NCI-H146 treated with DMSO at 0.1 percent for 48 hours (cell line): ENCODE results near the gene PTPRA.
"Not testable (repeated sequence)": the region's sequence is repeated elsewhere in the genome, so short reads cannot be mapped to it uniquely, and the experiment has no call there.

Experiments
- DNase-seq: peaks from one replicate; lab custom pipeline; 2025; ENCODE audit not compliant: unreplicated experiment; lab: John Stamatoyannopoulos, UW

Gene PTPRA, protein sequence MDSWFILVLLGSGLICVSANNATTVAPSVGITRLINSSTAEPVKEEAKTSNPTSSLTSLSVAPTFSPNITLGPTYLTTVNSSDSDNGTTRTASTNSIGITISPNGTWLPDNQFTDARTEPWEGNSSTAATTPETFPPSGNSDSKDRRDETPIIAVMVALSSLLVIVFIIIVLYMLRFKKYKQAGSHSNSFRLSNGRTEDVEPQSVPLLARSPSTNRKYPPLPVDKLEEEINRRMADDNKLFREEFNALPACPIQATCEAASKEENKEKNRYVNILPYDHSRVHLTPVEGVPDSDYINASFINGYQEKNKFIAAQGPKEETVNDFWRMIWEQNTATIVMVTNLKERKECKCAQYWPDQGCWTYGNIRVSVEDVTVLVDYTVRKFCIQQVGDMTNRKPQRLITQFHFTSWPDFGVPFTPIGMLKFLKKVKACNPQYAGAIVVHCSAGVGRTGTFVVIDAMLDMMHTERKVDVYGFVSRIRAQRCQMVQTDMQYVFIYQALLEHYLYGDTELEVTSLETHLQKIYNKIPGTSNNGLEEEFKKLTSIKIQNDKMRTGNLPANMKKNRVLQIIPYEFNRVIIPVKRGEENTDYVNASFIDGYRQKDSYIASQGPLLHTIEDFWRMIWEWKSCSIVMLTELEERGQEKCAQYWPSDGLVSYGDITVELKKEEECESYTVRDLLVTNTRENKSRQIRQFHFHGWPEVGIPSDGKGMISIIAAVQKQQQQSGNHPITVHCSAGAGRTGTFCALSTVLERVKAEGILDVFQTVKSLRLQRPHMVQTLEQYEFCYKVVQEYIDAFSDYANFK

DNA sequence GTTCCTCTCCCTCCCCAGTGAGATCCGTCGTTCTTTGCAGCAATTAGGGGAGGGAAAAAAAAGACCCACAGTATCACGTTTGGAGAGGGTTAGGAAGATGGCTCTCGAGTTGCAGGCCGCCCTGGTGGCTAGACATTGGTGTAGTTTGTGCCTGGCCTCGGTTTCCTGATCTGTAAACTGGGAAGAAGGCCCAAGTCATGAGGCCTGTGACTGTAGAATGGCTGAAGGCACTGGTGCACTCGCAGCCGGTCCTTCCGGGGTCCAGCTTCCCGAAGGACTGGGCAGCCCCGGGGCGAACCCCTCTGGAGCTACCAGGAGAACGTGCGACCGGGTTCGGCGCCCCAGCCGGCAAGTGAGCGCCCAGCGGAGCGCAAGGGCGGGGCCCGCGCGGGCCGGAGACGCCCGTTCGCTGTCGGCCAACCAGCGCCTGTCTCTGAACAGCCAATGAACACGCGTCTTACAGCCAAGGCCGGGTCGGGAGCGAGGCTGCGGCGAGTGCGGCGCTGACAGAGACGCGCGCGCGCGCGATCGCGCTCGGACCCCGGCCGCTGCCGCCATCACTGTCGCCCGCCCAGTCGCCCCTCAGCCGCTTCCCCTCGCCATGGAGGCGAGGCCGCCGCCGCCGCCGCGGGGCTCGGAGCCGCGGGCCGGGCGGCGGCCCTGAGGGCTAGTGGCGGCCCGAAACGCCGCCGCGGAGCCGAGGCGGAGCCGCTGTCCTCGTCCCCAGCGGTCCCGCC lies at the start of gene PTPRA:
TSS of gene PTPRA (plus strand) at position 472 of the 737 bp plus-strand sequence. CDS start 90,797 bp downstream, outside the sequence.
- peak; percentile 80 for DNase-seq

DNA sequence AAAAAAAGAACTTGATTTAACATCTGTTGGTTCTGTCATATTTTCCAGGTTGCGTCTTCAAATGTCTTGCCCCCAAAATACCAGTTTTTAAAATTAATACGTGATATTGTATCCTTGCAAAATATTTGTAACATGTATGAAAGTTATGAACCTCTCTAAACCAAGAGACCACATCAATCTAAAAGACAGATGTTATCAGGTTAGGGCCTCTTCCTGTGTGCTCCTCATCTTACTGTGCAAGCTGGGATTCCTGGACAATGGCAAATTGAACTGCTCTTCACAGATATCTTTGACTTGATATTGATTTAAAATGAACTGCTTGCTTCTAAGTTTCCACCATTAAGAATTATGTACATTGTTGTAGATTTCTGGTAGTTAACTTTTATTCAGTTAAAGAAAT lies 47.5 kb upstream of the PTPRA start:
- no peak for DNase-seq

DNA sequence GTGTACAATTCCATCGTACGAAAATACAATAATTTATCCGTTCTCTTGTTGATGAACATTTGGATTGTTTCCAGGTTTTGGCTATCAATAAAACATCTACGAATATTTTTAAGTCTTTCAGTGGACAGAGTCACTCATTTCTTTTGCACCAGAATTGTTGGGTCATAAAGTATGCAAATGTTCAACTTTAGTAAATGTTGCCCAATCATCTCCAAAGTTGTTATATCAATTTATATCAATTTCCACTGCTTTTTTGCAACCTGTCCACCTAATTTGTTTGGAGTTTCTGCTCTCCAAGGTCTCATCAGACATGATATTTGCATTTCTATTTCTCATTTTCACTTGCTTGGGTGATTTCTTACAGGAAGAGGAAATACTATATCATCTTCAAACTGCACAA lies 46.6 kb upstream of the PTPRA start:
- no peak for DNase-seq

DNA sequence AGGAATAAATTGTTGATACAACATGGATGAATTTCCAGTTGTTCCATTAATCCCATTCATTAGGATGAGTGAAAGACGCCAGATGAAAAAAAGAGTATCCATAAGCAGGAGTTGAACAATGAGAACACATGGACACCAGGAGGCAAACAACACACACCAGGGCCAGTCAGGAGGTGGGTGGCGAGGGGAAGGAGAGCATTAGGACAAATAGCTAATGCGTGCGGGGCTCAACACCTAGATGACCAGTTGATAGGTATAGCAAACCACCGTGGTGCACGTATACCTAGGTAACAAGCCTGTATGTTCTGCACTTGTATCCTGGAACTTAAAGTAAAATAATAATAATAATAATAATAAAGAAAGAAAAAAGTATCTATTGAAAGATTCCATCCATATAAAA lies 43.9 kb upstream of the PTPRA start:
- no peak for DNase-seq

DNA sequence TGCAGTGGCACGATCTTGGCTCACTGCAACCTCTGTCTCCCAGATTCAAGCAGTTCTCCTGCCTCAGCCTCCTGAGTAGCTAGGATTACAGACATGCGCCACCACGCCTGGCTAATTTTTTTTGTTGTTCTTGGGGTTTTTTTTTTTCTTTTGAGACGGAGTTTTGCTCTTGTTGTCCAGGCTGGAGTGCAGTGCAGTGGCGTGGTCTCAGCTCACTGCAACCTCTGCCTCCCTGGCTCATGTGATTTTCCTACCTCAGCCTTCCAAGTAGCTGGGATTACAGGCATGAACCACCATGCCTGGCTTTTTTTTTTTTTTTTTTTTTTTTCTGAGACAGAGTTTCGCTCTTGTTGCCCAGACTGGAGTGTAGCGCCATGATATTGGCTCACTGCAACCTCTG lies 42.1 kb upstream of the PTPRA start:
- not testable (repeated sequence) for DNase-seq

DNA sequence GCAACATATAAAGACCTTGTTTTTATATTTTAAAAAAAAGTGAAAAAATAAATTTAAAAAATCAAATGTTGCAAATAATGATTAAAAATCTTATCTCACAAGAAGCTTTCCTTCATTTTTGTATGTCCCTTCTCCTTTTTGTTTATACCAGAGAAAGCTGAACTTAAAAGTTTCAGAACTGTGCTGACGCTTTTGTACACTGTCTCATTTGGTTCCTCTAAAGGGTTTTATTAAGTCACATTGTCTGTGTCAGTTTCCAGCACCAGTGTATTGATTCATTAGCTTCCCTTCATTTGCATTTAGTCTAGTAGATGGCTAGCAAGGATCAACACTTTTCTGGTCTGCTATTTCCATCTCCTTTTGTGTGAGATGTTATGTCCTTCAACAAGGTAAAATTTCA lies 39.5 kb upstream of the PTPRA start:
- no peak for DNase-seq

DNA sequence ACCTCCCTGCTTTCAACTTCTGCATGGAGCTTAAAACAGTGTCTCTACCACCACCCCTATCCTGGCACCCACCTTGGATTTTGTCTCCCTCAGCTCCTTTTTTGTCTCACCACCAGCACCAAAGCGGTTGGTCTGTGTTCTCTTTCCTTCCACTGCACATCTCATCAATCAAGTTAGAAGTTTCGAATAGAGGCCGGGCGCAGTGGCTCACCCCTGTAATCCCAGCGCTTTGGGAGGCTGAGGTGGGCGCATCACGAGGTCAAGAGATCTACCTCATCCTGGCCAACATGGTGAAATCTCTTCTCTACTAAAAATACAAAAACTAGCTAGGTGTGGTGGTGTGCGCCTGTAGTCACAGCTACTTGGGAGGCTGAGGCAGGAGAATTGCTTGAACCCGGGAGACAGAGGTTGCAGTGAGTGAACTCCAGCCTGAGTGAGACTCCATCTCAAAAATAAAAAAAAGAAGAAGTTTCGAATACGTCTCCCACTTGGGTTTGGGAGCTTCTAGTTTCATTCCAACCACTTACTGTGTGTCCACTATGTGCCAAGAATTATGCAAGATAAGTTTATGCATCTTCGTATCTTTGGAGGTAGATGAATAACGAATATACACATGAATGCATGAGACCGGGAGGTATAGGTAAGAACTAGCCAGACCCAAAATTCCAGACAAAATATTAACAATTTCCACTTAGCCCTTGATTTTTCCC lies 38.7 kb upstream of the PTPRA start:
- DNase-seq: no peak

DNA sequence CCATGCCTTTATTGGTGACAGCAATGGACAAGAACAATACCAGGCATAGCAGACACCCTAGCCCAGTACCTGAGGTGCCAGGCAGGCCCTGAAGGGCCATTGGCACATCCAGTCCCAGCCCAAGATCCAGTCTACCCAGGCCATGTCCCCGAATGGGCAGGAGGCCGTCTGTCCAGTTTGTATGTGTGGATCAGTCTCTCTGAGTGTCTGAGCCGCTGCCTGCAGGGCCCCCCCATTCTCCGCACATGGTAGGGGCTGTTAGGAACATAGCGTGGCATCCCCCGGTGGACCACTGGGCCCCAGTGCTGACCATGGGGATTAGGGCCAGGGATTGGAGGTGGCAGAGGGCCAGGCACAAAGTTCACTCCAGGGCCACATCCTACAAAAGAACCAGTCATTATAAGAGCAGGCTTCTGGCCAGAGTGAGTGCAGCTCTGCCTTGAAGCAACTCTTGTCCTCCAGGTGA lies 37.9 kb upstream of the PTPRA start:
- DNase-seq: no peak

DNA sequence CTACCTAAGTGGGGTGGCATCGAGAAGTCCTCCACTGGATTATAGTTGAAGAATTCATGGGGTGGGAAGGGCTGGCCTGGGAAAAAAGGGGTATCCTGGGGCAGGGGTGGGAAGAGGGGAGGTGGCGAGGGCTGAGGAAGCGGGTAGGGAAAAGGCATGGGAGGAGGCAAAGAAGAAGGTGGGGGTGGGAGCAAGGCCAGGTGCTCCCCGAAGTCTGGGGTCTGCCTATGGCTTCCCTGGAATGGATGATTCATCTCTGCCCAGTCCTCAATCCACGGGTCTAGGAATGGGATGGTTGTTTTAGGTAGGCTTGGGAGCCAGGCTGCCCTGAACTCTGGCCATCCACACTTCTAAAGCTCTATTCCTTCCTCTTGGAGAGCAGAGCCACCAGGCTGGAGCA lies 37.2 kb upstream of the PTPRA start:
- no peak for DNase-seq

DNA sequence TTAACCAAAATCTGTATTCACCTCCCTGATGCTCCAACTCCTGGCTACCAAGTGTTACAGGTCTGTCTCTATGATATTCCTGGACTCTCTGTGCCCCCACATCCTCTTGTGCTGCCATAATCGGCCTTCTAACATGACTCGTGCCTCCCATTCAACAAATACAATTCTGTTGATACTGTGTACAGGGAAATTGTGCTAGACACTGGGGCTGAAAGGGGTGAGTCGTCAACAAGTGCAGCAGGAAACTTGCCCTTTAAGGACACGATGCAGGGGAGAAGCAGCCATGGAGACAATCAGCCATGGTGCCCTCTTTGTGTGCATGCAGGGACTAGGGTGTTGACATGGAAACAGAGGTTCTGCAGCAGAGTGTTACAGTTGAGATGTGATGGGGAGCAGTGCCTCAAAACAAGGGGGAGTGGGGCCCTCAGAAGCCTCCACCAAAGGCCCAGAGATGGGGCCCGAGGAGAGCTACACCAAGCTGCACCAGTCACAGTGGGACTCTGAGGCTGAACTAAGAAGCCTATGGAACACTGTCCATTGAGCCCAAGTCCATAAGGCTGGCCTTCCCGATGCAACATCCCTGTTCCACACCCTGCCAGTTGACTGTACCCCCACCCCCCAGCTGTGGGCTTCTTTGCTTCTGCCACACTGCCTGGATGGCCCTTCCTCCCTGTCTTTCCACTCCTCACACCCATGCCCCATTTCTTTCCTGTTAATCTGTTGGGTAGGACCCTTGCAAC lies 35.9 kb upstream of the PTPRA start:
- DNase-seq: no peak

DNA sequence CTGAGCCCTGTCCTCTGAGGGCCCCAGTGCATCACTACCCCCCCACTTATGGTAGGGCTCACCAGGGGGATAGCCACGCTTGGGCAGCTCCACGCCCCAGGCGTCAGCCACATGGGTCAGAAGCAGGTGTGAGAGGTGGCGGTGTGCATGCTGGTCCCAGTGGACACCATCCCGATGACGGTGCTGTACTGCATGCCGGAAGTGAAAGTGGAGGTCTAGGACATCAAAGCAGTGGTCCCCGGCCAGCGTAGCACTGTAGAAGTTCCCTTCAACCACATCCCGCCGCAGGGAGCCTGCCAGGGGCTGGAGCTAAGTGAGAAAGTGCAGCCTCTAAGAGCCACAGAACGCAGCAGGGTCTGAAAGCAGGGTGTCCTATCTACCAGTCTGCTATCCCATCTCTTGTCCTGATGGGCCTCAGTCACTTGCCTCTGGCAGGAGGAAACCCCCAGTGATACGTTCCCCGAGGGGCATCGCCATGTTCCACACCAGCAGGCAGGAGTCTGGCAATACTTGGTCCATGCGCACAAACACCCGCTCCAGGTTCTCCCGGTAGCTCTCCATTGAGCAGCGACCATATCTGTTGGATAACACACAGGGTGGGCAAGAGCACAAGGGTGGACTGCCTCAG lies 35.0 kb upstream of the PTPRA start:
- DNase-seq: no peak

DNA sequence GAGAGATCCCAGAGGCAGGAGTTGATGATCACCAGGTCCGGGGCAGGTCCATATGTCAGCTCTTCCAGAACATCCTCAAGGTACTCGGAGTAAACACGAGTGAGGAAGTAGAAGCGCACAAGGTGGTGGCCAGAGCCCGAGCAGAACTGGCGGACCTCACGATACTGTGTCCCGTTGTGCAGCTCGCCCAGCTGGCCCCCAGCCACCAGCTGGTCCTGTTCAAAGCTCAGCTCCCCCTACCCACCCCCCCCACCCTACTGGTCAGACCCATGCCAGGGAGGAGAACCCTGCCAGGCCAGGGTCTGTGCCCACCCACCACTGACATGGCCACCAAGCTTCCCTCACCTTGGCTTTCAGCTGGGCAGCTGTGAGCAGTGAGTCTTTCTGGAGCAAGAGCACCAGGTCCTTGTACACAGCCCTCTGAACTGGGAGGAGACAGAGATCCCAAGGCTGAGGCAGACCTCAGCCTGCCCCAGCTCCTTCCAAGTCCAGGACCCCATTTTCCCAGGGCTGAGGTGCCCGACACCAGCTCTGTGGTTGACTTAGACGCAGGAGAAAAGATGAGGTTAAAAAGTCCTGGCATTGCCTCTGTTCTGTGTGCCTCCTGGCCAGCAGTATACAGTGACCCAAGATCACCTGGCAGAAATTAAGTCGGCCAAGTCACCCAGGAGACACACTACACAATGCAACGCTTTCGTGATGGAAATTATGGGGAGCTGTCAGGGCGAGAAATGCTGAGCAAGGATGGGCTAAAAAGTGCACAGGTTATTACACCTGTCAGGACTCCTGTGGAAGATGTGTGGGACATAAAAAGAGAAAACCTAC lies 34.2 kb upstream of the PTPRA start:
- DNase-seq: no peak

DNA sequence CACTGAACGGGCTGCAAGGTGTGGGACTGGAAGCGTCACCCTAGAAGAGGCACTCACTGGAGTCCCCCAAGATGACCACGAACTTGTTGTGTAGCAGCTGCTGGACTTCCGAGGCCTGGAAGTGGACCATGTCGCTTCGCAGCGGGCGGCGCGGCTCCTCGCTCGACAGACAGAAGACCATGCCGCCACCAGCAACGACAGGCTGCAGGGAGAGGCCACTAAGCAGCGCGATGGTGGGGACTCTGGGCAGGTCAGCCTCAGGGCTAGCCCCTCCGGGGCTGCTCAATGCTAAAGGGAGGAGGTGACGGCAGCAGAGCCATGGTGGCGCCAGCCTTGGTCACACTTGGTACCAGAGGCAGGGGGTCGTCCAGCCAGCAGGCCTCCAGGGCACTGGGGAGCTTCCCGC lies 33.5 kb upstream of the PTPRA start:
- DNase-seq: no peak

DNA sequence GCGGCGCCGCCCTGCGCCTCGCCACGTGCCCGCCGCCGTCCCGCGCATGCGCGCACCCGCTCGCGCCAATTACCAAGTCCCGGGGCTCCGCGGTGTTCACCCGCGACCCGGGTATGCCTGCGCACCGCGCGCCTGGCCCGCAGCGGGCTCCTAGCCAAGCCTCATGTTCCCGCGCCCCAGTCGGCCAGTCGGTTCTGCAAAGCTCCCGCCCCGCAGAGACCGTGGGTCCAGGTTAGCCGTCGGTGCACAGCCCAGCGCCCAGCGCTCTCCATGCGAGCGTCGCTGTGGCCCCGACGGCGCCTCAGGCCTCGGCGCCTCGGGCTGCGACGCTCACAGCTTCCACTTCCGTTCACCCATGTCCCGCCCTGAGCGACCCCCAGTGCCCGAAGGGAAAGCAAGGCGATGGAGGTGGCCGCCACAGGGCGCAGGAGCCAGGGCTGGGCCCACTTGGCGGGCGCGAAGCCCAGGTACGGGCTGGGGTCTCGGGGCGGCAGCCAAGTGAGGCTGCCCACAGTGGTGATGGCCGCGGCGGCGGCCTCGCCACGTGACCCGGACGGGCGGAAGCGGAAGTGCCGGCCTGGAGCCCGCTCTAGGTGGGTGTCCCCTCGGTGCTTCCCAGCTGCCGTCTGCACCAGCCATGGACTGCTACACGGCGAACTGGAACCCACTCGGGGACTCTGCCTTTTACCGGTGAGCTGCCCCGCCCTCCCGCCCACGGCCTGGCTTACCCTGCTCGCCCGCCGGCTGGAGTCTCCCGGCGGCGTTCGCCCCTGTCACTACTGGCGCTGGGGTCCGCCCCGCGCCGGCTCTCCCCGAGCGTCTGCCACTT lies 32.9 kb upstream of the PTPRA start, which contains the start of the genes PCED1A and VPS16:
TSS of gene PCED1A (minus strand) at position 518 of the 829 bp plus-strand sequence. CDS start 743 bp downstream, outside the sequence.
TSS of gene VPS16 (plus strand) at position 608 of the 829 bp plus-strand sequence. CDS start at position 638, 30 bp downstream.
- DNase-seq: peak; percentile 59

DNA sequence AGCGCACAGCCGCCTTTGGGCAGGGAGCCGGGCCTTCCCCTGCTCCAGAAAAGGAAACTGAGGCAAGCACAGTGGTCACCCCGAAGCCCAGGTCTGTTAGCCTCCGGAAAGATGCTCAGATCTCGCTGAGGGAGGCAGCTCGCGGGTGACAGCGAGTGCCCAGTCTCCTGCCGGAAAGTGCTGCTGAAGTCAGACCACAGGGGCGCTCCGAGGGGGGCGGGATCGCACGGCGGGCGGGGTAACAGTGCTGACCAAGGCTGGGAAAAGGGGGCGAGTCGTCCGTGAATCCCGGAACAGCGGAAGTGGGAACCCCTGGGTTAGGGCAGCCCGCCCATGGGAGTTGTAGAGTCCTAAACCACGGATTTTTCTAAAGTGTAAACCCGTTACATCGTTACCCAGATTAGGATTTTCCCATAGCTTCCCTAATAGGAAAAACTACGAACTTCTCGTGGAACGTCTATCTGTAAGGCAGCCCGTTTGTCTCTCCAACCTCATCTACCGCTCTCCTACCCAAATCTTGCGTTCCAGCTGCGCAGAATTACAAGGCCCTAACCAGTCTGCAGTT lies 32.2 kb upstream of the PTPRA start:
- no peak for DNase-seq

DNA sequence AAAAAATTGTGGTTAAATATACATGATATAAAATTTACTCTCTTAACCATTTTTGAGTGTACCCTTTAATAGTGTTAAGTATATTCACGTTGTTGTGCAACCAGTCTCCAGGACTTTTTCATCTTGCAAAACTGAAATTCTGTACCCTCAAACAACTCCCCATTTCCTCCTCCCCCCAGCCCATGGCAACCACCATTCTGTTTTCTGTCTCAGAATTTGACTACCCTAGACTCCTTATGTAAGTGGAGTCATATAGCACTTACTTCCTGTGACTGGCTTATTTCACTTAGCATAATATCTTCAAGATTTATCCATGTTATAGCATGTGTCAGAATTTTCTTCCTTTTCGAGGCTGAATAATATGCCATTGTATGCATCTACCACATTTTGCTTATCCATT lies 27.7 kb upstream of the PTPRA start:
- DNase-seq: no peak

DNA sequence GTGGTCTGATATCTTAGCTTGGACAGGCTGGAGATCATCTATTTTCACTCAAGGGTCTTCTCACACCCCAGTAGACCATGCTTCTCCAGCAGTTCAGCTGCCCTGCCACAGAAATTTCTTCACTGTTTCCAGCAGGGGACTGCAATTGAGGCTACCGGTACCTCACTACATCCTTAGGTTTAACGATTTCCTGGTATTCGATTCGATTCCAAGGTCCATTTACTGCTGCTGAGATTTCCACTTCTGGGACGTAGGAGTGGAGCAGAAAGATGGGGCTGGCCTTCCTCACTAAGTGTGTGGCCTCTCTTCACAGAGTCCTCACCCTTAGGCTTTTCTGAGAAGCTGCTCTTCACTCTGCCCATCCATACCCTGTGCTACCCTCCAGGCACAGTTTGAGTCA lies 26.6 kb upstream of the PTPRA start:
- DNase-seq: no peak
